K562 (cell line): Measurements from ENCODE around the gene SLC45A3. TPM values are rescaled to one million over a fixed set of nuclear protein-coding genes. Genes with fewer than 3 reads are reported as not detected.

ENCODE experiments used
- ATAC-seq: fragments of 200-7000 bp; cut with Tn5 transposase; 3 replicates; pipeline ENCODE4 v1.9.1; 2020; ENCODE audit warnings: moderate library complexity
- BruUV-seq: library from RNA; stranded (reverse); fragments of 400-500 nt; replicated peaks from 2 replicates; lab custom pipeline; 2021; lab: Mats Ljungman, UMichigan
- CTCF ChIA-PET: fragments of 300-600 bp; formaldehyde crosslinking; extraction: SDS; loops from one replicate; lab custom pipeline; 2021; ENCODE audit warnings: low intra/inter-chr PET ratio; lab: Yijun Ruan, JAX
- POLR2A ChIA-PET: fragments of 300-600, 350-650 bp; sonication (Branson Sonifier 250); formaldehyde crosslinking; extraction: SDS; loops from one replicate; lab custom pipeline; 2021; ENCODE audit warnings: antibody characterized with exemption, inconsistent platforms; lab: Yijun Ruan, JAX
- DNase-seq, 4 experiments: peaks; one replicate each; pipeline versions ENCODE4 v3.0.0 to v3.0.0-alpha.2; 2011 to 2018; ENCODE audit warnings: low spot score in 3 of 4, mixed read lengths in 3 of 4; ENCODE audit errors: extremely low read depth in 1 of 4
- FAIRE-seq: peaks from 2 replicates; lab custom pipeline; 2011; peaks lifted over from hg19 to GRCh38; lab: Jason Lieb, UNC
- H2AFZ ChIP-seq: 2 replicates; pipeline ENCODE4 v1.6.0; 2011; ENCODE audit warnings: low read depth, low read length, control low read depth, inconsistent platforms
- H3K27ac ChIP-seq: fragments of 200-600 bp; 3 replicates; pipeline ENCODE4 v1.8.0; 2011; ENCODE audit warnings: low read depth, mild to moderate bottlenecking, control low read depth, inconsistent platforms, low read length, moderate library complexity, mixed read lengths; ENCODE audit errors: extremely low read depth
- H3K27me3 ChIP-seq, 2 experiments: fragments of 300-600 bp in 1 of 2; 2 replicates in 1 of 2; 3 replicates in 1 of 2; pipeline versions ENCODE4 v1.6.0 to v1.8.0; 2011; ENCODE audit warnings: inconsistent platforms in 2 of 2, low read length in 2 of 2, mild to moderate bottlenecking in 1 of 2, mixed read lengths in 1 of 2, moderate library complexity in 1 of 2; ENCODE audit not compliant: control insufficient read depth in 2 of 2, insufficient read depth in 2 of 2
- H3K36me3 ChIP-seq: fragments of 300-600 bp; 3 replicates; pipeline ENCODE4 v1.8.0; 2011; ENCODE audit warnings: mild to moderate bottlenecking, low read length, inconsistent platforms; ENCODE audit not compliant: control insufficient read depth, insufficient read depth
- H3K4me1 ChIP-seq, 2 experiments: fragments of 200-600 bp in 1 of 2; replicated peaks in 1 of 2; 2 replicates in 1 of 2; 3 replicates in 1 of 2; pipeline versions ENCODE4 v1.5.1 to v1.8.0; 2011; ENCODE audit warnings: inconsistent platforms in 2 of 2, low read length in 2 of 2, mild to moderate bottlenecking in 1 of 2, mixed read lengths in 1 of 2, moderate library complexity in 1 of 2; ENCODE audit not compliant: control insufficient read depth in 2 of 2, insufficient read depth in 2 of 2
- H3K4me2 ChIP-seq: 2 replicates; pipeline ENCODE4 v1.6.1; 2011; ENCODE audit warnings: low read length, control low read depth, inconsistent platforms, mixed read lengths; ENCODE audit not compliant: insufficient read depth
- H3K4me3 ChIP-seq: fragments of 200-600 bp; sonication (generic), shearing (Covaris generic); 2 replicates; pipeline ENCODE4 v1.5.1; 2016; ENCODE audit warnings: control low read depth, inconsistent platforms
- H3K79me2 ChIP-seq: fragments of 200-600 bp; 3 replicates; pipeline ENCODE4 v1.8.0; 2011; ENCODE audit warnings: low read length, inconsistent platforms; ENCODE audit not compliant: control insufficient read depth, insufficient read depth
- H3K9ac ChIP-seq, 2 experiments: 2 replicates each; pipeline versions ENCODE4 v1.6.0 to v1.6.1; 2011; ENCODE audit warnings: low read depth in 2 of 2, low read length in 2 of 2, control low read depth in 1 of 2, inconsistent platforms in 1 of 2, mild to moderate bottlenecking in 1 of 2, mixed read lengths in 1 of 2; ENCODE audit not compliant: insufficient read depth in 1 of 2
- H3K9me1 ChIP-seq: one replicate; pipeline ENCODE4 v1.6.0; 2011; ENCODE audit warnings: inconsistent platforms, mild to moderate bottlenecking, low read length, moderate library complexity; ENCODE audit not compliant: control insufficient read depth, insufficient read depth
- H3K9me3 ChIP-seq: replicated peaks from 2 replicates; pipeline ENCODE4 v1.5.1; 2011; ENCODE audit warnings: low read depth, low read length, inconsistent platforms; ENCODE audit not compliant: control insufficient read depth, insufficient read depth
- H4K20me1 ChIP-seq: replicated peaks from 2 replicates; pipeline ENCODE4 v1.6.1; 2011; ENCODE audit warnings: low read length, inconsistent platforms, mixed read lengths; ENCODE audit not compliant: control insufficient read depth, insufficient read depth
- CC2D1A ChIP-seq: fragments of 450-650 bp; IDR thresholded peaks from 2 replicates; pipeline ENCODE4 v1.6.1; 2017; ENCODE audit warnings: mild to moderate bottlenecking
- CTCF ChIP-seq, 3 experiments: IDR thresholded peaks in 2 of 3; conservative IDR thresholded peaks in 1 of 3; 2 replicates each; pipeline ENCODE4 v1.5.1; 2011 to 2012; ENCODE audit warnings: low read length in 3 of 3, mild to moderate bottlenecking in 3 of 3, control low read depth in 2 of 3, improper control_type of control experiment in 1 of 3, inconsistent platforms in 1 of 3, low read depth in 1 of 3, mixed read lengths in 1 of 3, moderate library complexity in 1 of 3; ENCODE audit not compliant: insufficient read depth in 2 of 3
- DEAF1 ChIP-seq: fragments of 450-650 bp; formaldehyde crosslinking; IDR thresholded peaks from 2 replicates; pipeline ENCODE4 v1.4.0; 2020; ENCODE audit warnings: mild to moderate bottlenecking, moderate library complexity
- NKRF ChIP-seq: fragments of 450-650 bp; IDR thresholded peaks from 2 replicates; pipeline ENCODE4 v1.6.1; 2016; ENCODE audit warnings: borderline replicate concordance
- RFX1 ChIP-seq: fragments of 450-650 bp; IDR thresholded peaks from 2 replicates; pipeline ENCODE4 v1.6.1; 2016; ENCODE audit warnings: mild to moderate bottlenecking, moderate library complexity
- ZMIZ1 ChIP-seq, 2 experiments: fragments of 150-350 bp in 1 of 2; IDR thresholded peaks; 2 replicates each; pipeline ENCODE4 v1.6.1; 2012 to 2016; ENCODE audit warnings: low read depth in 2 of 2, low read length in 2 of 2, mild to moderate bottlenecking in 1 of 2, moderate library complexity in 1 of 2
- ZNF165 ChIP-seq: fragments of 250-450 bp; sonication (Bioruptor Pico); IDR thresholded peaks from 2 replicates; pipeline ENCODE4 v1.4.0; 2020; ENCODE audit warnings: borderline replicate concordance
- WGBS: fragments of 100-300 bp; shearing (Covaris generic); methylation state at CpG from one replicate; pipeline ENCODE4 v1.1.6; 2016; ENCODE audit warnings: low coverage, mixed read lengths; ENCODE audit not compliant: insufficient coverage; ENCODE audit errors: missing lambda C conversion rate; 5-methylcytosine and 5-hydroxymethylcytosine counted together
- in situ Hi-C: fragments of 300-500 bp; cut with MboI; formaldehyde crosslinking; loops from 4 replicates; pipeline ENCODE4 v1.15.0; 2018; ENCODE audit warnings: inconsistent platforms, mixed read lengths
- intact Hi-C: fragments of 100-400 bp; cut with micrococcal nuclease; formaldehyde crosslinking; loops from 2 replicates; pipeline ENCODE4 v1.14.2; 2022
- polyA plus RNA-seq, 8 experiments: library from polyadenylated mRNA; depleted of rRNA in 4 of 8; stranded (reverse) in 5 of 8; unstranded in 3 of 8; fragments of >200 nt; fragmentation: Nextera tagmentation in 2 of 8; fragmentation: Illumina TruSeq in 1 of 8; extraction: Ambion mirVana in 2 of 8; extraction: Trizol in 1 of 8; gene quantifications; 2 replicates each; pipeline versions ENCODE4 v1.2.1 to v1.2.3, GENCODE V29; 2011 to 2014; ENCODE audit warnings: inconsistent platforms in 1 of 8, missing spikeins in 1 of 8
- total RNA-seq, 7 experiments: library from RNA; depleted of rRNA in 6 of 7; stranded (reverse); fragments of >200 nt in 6 of 7; fragmentation: Illumina TruSeq in 2 of 7; extraction: Trizol in 2 of 7; gene quantifications; 2 replicates each; pipeline versions ENCODE4 v1.2.1 to v1.2.3, GENCODE V29; 2011 to 2021; ENCODE audit warnings: low replicate concordance in 1 of 7

The SLC45A3 gene
- total and polyA plus RNA-seq, 9 of the 15 experiments (the other 6 are each of a cell fraction or from before 2014, with no cell fraction given), result 0.06 to 3.3 (median 1.3) TPM

- intact Hi-C loops, result loop anchor here (1.0 to 10.0 kb wide), 2 partner anchors 39 to 432 kb away; no protein-coding TSS in a partner anchor
- POLR2A ChIA-PET, result interaction anchor here (0.7 to 1.3 kb wide), 2 partner anchors 10 to 77 kb away, joined by 3 to 5 read pairs; no protein-coding TSS in a partner anchor
- Histone ChIP-seq H4K20me1 (peaks cover 10% of the 10 kb centered on the region; the same call in 1 of the 2 replicates), H3K9me3 (no peaks in the 10 kb centered on the region), H3K9ac (no peak overlapping the region), H3K27ac (no peak overlapping the region), H3K4me3 (no peak overlapping the region), H3K79me2 (no peaks in the 10 kb centered on the region), H3K36me3 (no peaks in the 10 kb centered on the region), H3K9me1 (no peaks in the 10 kb centered on the region), H2AFZ (no peak overlapping the region), H3K27me3 (0 out of 5 replicates have a peak, but pooled peaks cover 0 to 7% of the 10 kb centered on the region in 2 experiments), H3K4me2 (no peak overlapping the region), H3K4me1 (peaks cover 14 to 18% of the 10 kb centered on the region in 2 experiments; a peak in 4 of 5 replicates)
- BruUV-seq, result no TSS peak
- WGBS, result 39% methylated on average over 11 of the region's 11 CpGs
- no peak for DNase-seq
- CTCF ChIA-PET, result interaction anchor here (0.6 to 2.8 kb wide), 4 partner anchors 36 to 305 kb away, joined by 3 to 29 read pairs (median 4); no protein-coding TSS in a partner anchor
- FAIRE-seq, result peak; percentile 46
- peak; percentile 59 for ATAC-seq
- in situ Hi-C loops, result no loop called here
- TF ChIP-seq CC2D1A (peak; percentile 45; the same call in 1 of the 2 replicates), NKRF (no peak), DEAF1 (CRISPR knock-in tag) (peak; percentile 45), RFX1 (no peak), CTCF (IDR thresholded peaks at IDR 0.05 in 2 of 3, conservative IDR thresholded peaks at IDR 0.05 in 1 of 3; ENCODE audit: insufficient read depth in 2 of 3, low read depth in 1 of 3, low read length in 3 of 3) (peak; percentile 42 to 75 (median 47); a peak in 4 of 6 replicates), ZNF165 (CRISPR knock-in tag) (no peak), ZMIZ1 (IDR thresholded peaks at IDR 0.05; ENCODE audit: low read depth in 2 of 2, low read length in 2 of 2) (no peak)
Measured at GRCh38 chr1:205672395-205672889, 7.9 kb downstream of the SLC45A3 start.
